ENCODE measurements around the gene ADRB2. TPM values are rescaled to one million over a fixed set of nuclear protein-coding genes. Genes with fewer than 3 reads are reported as not detected.

ADRB2 gene
- total RNA-seq, 1 experiment from 2014 or later, result 0.26 TPM

DNA sequence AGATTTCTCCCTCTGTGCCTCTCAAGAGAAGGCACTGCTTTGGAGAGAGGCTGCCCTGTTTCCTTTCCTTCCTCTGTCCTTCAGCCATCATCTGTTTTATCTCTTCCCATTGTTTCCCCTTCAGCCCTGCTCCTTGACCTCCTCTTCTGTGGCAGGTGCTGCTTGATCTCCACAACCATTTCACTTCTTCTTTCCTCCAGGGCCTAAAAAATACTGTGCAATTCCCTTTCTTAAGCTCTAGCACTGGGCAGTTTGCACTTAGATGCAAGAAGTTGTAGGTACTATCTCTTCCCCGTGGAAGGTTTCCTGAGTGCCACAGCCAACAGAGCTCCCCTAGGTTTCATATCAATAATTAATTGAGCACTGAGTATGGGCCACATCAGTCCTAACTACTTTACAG is 8.8 kb upstream of the ADRB2 start:
- H4K20me1 ChIP-seq (ENCODE audit: control insufficient read depth, insufficient read depth, insufficient read length), result no peaks in the 10 kb centered on the region
- no peak for DNase-seq
- no peak overlapping the region for H2BK12ac ChIP-seq (ENCODE audit: insufficient read length, low read depth, low read length)
- H3K23me2 ChIP-seq (ENCODE audit: insufficient read length, low read depth, low read length, poor library complexity, severe bottlenecking), result no peaks in the 10 kb centered on the region
- H3K4me2 ChIP-seq (ENCODE audit: insufficient read depth, insufficient read length, low read length), result no peak overlapping the region
- H3K4me1 ChIP-seq (ENCODE audit: insufficient read depth, low read length), result no peaks in the 10 kb centered on the region
- H3K79me1 ChIP-seq (ENCODE audit: insufficient read depth, low read depth, low read length, poor library complexity, severe bottlenecking), result no peaks in the 10 kb centered on the region
- no peak overlapping the region for H2BK20ac ChIP-seq (ENCODE audit: low read depth, low read length, poor library complexity, severe bottlenecking)
- no peak overlapping the region for H2AFZ ChIP-seq (ENCODE audit: low read length)
- H3K9ac ChIP-seq (ENCODE audit: extremely low read depth, insufficient read length, low read length), result no peak overlapping the region
- H3K14ac ChIP-seq (ENCODE audit: insufficient read depth, low read length), result no peak overlapping the region
- Mint-ChIP-seq H3K4me1 (no peaks in the 10 kb centered on the region), H3K27me3 (ENCODE audit: low read depth) (no peaks in the 10 kb centered on the region), H3K36me3 (ENCODE audit: insufficient read depth in 1 of 3, low read depth in 3 of 3) (no peaks in the 10 kb centered on the region), H3K9me3 (no peaks in the 10 kb centered on the region), H3K4me3 (no peak overlapping the region), H3K27ac (no peak overlapping the region; a peak in 1 of 7 replicates)
- H3T11ph ChIP-seq (ENCODE audit: low read length), result no peak overlapping the region
- H3K9me3 ChIP-seq (ENCODE audit: control insufficient read depth, low read depth, low read length), result no peaks in the 10 kb centered on the region
- H4K8ac ChIP-seq (replicated peaks; ENCODE audit: insufficient read length, low read depth, low read length), result no peak overlapping the region
- H2BK15ac ChIP-seq (ENCODE audit: low read depth, low read length), result no peak overlapping the region
- no peak overlapping the region for H3K4ac ChIP-seq (ENCODE audit: low read depth, low read length)
- H3K79me2 ChIP-seq (ENCODE audit: insufficient read depth, low read length), result no peaks in the 10 kb centered on the region
- H2AK5ac ChIP-seq (ENCODE audit: insufficient read length, low read length), result no peak overlapping the region
- no peak overlapping the region for H4K5ac ChIP-seq (ENCODE audit: insufficient read length, low read depth, low read length)
- no peak overlapping the region for H2BK5ac ChIP-seq (ENCODE audit: insufficient read length, low read length)
- H3K27me3 ChIP-seq (ENCODE audit: insufficient read depth, low read length), result no peaks in the 10 kb centered on the region
- H3K27ac ChIP-seq (ENCODE audit: insufficient read length, low read depth, low read length), result no peak overlapping the region
- H3K18ac ChIP-seq (ENCODE audit: insufficient read length, low read depth, low read length), result no peak overlapping the region
- H3K56ac ChIP-seq (ENCODE audit: insufficient read length, low read depth, low read length), result no peak overlapping the region
- no peak overlapping the region for H3K23ac ChIP-seq (ENCODE audit: insufficient read length, low read depth, low read length)
- TF ChIP-seq, protein P1, sequence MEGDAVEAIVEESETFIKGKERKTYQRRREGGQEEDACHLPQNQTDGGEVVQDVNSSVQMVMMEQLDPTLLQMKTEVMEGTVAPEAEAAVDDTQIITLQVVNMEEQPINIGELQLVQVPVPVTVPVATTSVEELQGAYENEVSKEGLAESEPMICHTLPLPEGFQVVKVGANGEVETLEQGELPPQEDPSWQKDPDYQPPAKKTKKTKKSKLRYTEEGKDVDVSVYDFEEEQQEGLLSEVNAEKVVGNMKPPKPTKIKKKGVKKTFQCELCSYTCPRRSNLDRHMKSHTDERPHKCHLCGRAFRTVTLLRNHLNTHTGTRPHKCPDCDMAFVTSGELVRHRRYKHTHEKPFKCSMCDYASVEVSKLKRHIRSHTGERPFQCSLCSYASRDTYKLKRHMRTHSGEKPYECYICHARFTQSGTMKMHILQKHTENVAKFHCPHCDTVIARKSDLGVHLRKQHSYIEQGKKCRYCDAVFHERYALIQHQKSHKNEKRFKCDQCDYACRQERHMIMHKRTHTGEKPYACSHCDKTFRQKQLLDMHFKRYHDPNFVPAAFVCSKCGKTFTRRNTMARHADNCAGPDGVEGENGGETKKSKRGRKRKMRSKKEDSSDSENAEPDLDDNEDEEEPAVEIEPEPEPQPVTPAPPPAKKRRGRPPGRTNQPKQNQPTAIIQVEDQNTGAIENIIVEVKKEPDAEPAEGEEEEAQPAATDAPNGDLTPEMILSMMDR (conservative IDR thresholded peaks at IDR 0.05), result no peak
- H2BK120ac ChIP-seq (ENCODE audit: low read depth, low read length, poor library complexity, severe bottlenecking), result no peak overlapping the region
- WGBS (ENCODE audit: extremely low coverage, insufficient read length, low lambda C conversion rate), result no CpG with 5 or more reads among the region's 1 CpG
- no peak overlapping the region for H4K91ac ChIP-seq (ENCODE audit: insufficient read length, low read depth, low read length)

All from H9 (cell line).